NB4 (cell line): Measurements from ENCODE around the gene AACS.

ENCODE experiments used
- DNase-seq: peaks from one replicate; pipeline ENCODE4 v3.0.0; 2010; ENCODE audit warnings: low read depth
- H3K4me3 ChIP-seq: one replicate; pipeline ENCODE4 v1.5.1; 2011; ENCODE audit warnings: mild to moderate bottlenecking, low read depth, low read length, moderate library complexity
- CTCF ChIP-seq: IDR thresholded peaks from one replicate; pipeline ENCODE4 v1.5.1; 2012; ENCODE audit warnings: low read depth, low read length
- MAX ChIP-seq: IDR thresholded peaks from 2 replicates; pipeline ENCODE4 v1.6.1; 2011; ENCODE audit warnings: low read depth, low read length
- MYC ChIP-seq: IDR thresholded peaks from 2 replicates; pipeline ENCODE4 v1.6.1; 2011; ENCODE audit warnings: low read depth, low read length
- POLR2A ChIP-seq: IDR thresholded peaks from 2 replicates; pipeline ENCODE4 v1.6.1; 2011; ENCODE audit warnings: mild to moderate bottlenecking; ENCODE audit not compliant: insufficient read length; ENCODE audit errors: extremely low read depth

The AACS gene

GRCh38 chr12:125021771-125022170 is 43.5 kb upstream of the AACS start:
- no peak overlapping the region for H3K4me3 ChIP-seq
- TF ChIP-seq CTCF (no peak), POLR2A (no peak), MAX (no peak), MYC (no peak)
- no peak for DNase-seq

- no peak for DNase-seq
- H3K4me3 ChIP-seq: no peak overlapping the region
- TF ChIP-seq MAX (no peak), CTCF (no peak), POLR2A (no peak), MYC (no peak)
Measured at GRCh38 chr12:125023065-125023464, 42.2 kb upstream of the AACS start.

DNA sequence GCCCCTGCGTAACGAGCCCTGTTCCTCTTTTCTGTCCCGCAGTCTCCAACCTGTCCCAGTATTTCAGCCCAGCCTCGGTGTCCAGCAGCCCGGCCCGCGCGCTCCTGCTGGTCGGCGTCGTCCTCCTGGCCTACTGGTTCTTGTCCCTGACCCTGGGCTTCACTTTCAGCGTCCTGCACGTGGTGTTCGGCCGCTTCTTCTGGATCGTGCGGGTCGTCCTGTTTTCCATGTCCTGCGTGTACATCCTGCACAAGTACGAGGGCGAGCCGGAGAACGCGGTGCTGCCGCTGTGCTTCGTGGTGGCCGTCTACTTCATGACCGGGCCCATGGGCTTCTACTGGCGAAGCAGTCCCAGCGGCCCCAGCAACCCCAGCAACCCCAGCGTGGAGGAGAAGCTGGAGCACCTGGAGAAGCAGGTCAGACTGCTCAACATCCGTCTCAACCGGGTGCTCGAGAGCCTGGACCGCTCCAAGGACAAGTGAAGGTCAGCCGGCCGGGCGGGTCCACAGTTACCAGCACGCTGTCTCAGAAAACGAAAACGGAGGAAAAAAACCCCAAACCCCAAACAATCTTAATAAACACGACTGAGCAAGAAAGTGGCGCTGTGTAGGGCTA is 40.2 kb upstream of the AACS start:
- no peak for DNase-seq
- H3K4me3 ChIP-seq: no peak overlapping the region
- TF ChIP-seq MYC (no peak), MAX (no peak), CTCF (no peak), POLR2A (no peak)

DNA sequence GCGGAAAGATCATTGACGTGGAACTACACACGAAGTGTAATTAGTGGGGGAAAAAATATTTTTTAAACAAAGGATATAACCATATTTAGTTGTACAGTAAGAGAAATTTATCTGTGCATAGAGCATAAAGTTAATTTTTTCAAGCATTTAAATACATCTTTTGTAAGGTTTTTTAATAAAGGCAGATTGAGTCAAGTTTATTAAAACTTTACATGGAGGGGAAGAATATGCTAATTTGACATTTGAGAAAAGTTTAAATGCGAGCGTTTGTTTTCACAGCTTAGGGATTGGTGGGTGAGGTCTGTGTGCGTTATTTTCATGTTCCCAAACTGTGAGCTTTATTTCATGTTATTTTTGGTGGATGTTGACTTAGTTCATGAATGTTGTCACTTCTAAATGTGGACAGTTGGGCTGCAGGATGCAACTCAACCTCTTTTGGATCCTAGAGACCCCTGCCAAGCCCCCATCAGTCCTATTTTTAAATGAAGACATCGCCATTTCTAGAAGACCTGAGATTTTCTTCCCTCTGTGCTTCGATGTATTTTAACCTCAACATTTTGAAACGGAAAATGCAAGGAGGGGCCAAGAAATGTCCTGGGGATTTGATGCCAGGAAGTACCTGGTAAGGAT is 39.5 kb upstream of the AACS start:
- H3K4me3 ChIP-seq: no peak overlapping the region
- TF ChIP-seq MAX: no peak
- no peak for TF ChIP-seq MYC
- no peak for TF ChIP-seq POLR2A
- no peak for TF ChIP-seq CTCF
- DNase-seq: no peak

- no peak for DNase-seq
- TF ChIP-seq MAX (no peak), POLR2A (no peak), CTCF (no peak), MYC (no peak)
- H3K4me3 ChIP-seq: no peak overlapping the region
Measured at GRCh38 chr12:125028106-125028505, 37.1 kb upstream of the AACS start.
